Endometrial microvascular endothelial cells (primary cell): ENCODE measurements around the gene CEP128. TPM values are rescaled to one million over a fixed set of nuclear protein-coding genes. Genes with fewer than 3 reads are reported as not detected.

Experiments
- in situ Hi-C: cut with HindIII; loops from 2 replicates; pipeline ENCODE4 v1.10.0; 2017; ENCODE audit warnings: low sequenced_read_pairs, low pct_unique_long_range_greater_than_20kb; ENCODE audit errors: inconsistent ontology term
- total RNA-seq: library from RNA; depleted of rRNA; stranded (reverse); fragments of >200 nt; gene quantifications from one replicate; pipeline ENCODE4 v1.2.3, GENCODE V29; 2015; ENCODE audit errors: inconsistent ontology term

CEP128 gene
- total RNA-seq, 1 donor from 2014 or later, result 5.4 TPM

DNA sequence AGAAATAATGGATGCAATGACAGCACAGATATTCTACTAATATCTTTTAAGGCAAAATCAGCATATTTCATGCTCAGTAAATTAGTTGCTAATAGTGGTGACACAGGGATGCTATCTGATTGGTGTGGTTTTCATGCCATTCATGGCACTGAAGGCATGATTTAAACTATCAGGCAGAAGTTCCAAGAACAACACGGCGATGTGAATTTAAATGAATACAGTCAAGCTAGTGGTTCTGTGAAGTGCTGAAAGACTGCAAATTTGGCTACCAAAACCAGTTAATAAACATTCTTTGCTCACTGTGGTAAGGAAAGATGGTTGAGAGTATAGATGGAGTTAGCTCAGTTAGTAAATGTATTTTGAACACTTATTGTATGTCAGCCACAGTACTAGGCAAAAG, 458.2 kb downstream of the CEP128 start:
- in situ Hi-C loops, result no loop called here

DNA sequence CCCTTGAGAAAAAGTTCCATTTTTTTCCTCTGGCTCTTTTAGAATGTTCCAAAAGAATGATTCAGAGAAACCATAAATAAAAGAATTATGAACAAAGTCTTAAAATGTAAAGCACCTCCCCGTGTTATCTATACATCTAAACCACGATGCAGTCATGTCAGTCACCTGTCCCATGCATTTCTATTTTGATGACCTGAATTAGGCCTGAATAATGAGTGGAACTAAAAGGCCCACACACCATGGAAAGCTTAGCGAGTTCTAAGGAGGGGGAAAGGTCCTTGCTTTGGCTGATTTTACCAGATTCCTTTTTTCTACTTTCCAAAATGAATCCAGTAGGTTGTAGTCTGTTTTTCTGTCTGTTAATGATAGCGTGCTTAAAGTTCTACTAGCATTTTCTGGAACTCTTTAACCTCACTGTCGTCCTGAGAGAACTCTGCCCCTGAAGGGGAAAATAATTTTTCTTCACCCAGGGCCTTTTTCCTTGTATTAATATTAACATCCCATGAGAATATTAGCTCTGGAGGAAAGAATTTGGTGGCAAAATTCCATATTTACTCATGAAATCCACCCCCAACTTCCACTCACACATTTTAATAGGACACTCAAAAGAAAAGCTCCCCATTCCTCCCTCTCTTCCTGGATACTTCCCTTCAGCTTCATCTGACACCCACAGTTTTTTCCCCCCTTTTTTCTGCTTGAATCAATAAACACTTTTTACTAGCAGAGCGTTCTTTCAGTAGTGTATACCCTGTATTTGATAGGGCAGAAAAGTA, 464.0 kb downstream of the CEP128 start:
- in situ Hi-C loops, result no loop called here

- in situ Hi-C loops, result no loop called here
Observed at GRCh38 chr14:80475074-80475473, 466.5 kb downstream of the CEP128 start.

DNA sequence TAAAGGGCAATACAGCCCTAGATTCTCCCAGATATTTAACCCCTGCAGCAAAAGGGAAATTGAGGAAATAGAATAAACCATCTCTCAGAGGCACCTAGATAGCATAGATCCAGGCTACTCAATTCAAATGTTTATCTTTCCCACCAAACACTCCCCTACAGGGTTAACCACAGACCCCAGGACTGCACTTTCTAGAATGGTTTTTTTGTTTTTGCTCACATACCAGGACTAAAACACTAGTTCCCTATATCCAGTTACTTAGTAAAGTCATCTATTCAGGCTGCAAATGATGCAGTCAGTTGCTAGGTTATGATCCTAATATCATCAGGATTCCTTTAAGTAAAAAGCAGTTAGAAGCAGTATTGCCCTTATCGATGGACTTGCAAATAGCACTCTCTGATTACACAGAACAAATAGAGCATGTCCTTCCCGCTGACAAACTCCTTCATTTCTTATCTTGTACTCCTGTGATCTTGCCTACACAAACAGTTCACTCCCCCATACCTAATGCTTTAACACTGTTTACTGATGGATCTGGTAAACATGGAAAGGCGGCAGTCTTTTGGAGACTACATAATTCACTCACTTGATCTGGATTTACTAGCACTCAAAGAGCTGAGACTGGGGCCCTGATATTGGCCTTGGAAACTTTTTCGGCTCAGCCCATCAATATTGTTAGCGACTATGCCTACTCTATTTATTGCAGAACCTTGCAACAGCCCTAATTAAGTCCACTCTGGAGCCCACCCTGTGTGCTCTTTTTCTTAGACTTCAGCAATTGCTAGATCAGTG, 473.0 kb downstream of the CEP128 start:
- in situ Hi-C loops, result no loop called here

DNA sequence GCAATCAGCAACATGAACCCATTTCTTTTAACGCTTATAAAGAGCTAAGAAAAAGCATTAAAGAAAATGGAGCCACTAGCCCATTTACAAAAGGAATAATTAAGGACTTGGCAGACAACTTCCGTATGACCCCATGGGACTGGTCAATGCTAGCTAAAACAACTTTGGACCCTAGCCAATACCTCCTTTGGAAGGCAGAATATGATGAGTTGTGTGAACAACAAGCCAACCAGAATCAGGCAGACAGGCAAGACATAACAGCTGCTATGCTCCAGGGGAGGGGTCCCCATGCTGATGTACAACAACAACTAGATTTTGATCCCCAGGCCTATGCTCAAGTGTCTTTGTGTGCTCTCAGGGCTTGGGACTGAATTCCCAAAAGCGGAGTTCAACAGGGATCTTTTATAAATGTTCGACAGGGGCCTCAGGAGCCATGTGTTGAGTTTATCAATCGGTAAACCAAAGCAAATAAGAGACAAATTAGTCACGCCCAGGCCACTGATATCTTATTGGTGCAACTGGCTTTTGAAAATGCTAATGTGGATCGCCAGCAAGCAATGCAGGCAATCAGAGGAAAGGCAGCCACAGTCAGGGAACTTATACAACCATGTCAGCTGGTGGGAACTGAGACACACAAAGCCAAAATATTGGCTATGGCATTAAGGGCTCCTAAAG, 475.9 kb downstream of the CEP128 start:
- in situ Hi-C loops, result no loop called here

- in situ Hi-C loops, result no loop called here
Observed at GRCh38 chr14:80464531-80465149, 476.9 kb downstream of the CEP128 start.

- in situ Hi-C loops, result no loop called here
Observed at GRCh38 chr14:80456209-80456608, 485.3 kb downstream of the CEP128 start.

DNA sequence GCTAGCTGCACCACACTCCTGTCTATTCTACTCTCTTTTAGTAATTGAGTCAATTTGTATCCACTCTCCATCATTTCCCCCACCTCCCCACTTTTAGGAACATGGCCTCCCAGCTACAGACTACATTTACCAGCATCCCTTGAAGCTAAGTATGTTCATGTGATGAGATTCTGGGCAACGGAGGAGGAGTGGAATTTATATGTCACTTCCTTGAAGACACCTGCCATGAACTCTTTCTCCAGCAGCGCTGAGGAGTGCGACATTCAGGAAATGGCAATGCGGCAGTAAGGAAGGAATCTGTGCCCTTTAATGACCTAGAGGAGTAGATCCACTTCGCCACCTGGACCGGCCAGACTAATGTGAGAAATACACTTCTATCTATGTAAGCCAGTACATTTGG, 486.5 kb downstream of the CEP128 start:
- in situ Hi-C loops, result no loop called here

DNA sequence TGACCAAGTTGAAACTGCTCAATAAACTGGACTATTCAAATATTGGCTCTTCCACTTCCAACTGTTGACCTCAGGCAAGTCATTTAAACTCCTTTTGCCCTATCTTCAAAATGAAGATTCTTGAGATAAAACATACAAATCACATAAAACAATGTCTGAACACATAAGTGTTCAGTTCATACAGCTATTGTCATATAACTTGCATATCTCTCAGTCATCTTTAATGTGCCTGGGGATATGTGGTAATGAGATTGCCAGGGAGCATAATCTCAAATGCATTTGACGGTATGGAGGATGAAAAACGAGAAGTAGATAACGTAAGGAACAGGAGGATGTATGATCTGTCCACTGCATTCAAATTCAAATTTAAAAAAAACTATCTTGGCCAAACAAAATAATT, 493.3 kb downstream of the CEP128 start:
- in situ Hi-C loops, result no loop called here

- in situ Hi-C loops, result no loop called here
Observed at GRCh38 chr14:80447392-80447791, 494.1 kb downstream of the CEP128 start.

Other genes starting within 250 kb of the CEP128 start
- gene TSHR, start 13.9 kb upstream of the CEP128 start, total RNA-seq, result not detected